ENCODE measurements around the gene GPD2.
A peak's percentile ranks its signal among the peaks of the same experiment; 100 is the strongest.

Gene GPD2

DNA sequence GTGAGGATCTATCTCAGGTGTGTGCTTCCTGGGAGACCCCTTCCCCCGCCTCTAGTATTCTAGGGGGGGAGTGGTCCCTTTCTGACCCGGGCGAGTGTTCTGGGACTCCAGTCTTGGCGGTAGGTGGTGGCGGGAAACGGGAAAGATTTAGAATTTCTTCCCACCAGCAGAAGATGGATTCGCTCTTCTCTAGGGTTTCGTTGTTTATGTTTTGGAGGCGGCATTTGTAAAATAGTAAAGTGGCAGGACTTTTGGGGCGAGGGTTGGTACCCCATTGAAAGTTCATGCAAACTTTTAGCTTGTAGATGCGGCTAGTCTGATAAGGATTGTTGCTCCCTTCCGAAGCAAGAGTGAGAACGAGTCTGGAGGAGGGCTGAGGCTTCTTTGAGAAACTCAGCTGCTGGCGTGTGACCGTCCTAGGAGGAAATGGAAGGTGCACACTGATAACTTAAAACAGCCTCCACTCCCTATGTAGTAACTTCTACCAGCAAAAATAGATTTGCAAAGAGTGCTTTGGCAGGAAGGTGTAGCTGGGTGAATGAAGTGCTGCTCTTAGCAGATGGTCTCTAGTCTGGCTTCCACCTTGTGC lies 412 bp downstream of the GPD2 start:
- peak; percentile 27 for DNase-seq

DNA sequence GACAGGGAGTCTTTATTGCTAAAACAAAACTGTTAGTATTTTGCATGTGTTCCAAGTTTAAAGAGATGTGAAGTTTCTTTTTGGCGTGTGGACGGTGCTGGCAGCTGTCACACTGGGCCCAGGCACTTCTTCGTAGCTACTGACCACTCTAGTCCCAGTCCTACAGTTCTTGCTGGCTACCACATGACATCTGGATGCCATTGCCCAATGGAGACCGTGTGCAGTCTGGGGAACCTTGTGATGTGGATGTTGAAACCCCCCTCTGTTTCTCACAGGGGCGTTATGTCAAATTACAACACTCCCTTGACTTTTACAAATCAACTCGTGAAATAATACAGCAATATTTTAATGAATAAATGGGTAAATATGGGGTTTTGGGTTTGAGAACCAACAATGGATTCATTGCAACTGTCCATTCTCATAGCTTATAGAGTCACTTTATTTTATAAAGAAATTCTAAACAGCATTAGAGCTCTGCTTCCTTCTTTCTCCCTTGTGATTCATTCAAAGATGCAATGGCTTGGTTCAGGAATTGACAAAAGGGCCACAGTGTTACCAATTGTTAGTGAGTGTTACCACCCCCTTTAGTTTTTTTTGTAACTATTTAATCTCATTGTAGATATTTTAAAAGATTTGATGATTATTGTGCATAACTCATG lies 1.2 kb downstream of the GPD2 start:
- DNase-seq, result no peak

DNA sequence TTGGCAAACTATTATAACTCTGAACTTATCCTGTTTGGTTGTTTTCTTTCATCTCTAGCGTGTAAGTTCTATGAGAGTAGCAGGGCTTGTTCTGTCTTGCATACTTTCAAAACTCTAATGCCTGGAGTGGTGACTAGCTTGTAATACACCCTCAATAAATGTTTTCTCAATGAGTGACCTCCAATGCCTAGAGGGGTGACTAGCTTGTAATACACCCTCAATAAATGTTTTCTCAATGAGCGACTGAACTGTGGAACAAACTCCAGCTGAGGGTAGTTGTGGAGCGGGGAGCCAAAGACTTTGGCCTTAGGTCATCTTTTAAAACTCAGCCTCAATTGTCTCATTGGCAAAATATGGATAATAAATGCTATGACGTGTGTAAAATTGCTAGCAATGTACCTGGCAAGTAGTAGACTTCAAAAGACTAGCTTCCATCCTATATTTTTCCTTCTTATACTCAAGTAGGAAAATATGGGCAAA lies 1.8 kb downstream of the GPD2 start:
- DNase-seq, result no peak

DNA sequence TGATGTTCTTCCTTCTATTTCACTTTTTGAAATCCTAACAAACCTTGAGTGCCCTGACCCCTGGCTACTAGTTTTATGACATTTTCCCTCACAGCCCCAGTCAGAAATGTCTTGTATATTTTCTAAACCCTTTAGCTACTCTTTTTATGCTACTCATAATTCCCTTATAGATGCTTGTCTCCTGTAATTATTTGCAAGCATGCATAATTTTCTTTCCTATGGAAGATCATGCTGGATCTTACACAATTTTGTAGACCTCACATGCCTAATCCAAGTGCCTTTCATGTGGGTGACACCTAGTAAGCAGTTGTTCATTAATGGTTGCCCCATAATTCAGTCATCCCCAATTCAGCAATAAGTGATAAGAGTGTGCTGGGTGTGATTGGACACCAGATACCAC lies 6.9 kb downstream of the GPD2 start:
- no peak for DNase-seq

DNA sequence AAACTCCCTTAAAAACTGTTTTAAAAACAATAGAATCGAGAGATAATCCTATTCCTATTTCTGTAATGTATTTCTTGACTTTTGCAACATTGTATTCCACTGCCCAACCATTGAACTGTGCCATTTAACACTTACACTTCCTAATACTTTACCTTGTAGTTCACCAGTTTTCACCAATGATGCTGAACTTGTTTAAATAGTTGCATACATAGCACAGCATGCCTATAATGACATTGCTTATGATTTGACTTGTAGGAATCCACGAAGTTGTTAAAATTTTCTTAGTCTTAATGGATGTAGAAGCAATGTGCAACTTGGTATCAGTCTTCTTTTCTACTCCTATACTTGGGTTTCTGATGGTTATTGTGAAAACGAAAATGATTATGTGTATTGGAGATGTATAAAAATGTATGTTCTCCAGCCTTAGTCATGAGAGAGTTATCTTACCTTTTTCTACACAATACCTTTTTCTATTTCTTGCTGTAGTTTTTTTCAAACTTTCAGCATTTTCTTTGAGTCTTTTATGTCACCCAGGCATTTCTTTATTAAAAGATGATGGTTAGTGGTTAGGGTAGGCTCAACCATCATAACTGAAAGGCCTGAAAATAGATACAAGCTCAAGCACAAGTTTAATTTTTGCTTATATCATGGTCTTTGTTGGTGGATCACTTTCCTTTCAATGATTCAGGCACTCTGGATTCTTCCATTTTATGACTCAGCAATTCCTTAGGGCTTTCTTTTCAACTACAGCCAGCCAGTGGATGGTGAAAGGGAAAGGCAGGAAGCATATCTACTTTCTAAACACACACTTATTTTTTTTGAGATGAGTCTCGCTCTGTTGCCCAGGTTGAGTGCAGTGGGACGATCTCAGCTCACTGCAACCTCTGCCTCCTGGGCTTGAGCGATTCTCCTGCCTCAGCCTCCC lies 9.4 kb downstream of the GPD2 start:
- DNase-seq, result no peak

DNA sequence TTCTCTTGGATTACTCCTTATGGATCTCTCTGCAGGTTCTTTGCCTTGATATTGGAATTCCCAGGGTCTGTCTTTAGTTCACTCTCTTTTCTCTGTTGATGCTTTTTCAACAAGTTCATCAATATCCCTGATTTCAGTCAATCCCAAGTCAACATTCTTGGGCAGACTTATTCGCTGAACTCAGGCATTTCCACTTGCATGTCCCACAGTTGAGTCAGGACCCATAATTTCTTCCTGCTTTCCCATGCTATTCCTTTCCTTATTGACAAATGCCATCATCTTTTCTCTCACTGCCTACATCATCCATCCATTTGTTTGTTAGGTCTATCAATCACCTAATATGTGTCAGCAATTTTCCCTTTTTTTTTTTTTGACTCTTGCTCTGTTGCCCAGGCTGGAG lies 11.6 kb downstream of the GPD2 start:
- DNase-seq, result no peak

DNA sequence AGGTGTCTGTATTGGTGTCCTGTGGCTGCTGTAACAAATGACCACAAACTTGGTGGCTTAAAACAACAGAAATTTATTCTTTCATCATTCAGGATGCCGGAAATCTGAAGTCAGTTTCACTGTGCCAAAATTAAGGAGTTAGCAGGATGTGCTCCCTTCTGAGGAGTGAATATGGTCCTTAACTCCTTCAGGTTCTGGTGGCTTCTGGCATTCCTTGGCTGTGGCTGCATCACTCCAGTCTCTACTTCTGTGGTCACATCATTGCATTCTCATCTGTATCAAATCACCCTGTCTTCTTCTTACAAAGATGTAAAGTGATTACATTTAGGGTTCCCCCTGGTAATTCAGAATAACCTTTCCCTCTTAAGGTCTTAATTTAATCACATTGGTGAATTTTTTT lies 12.6 kb downstream of the GPD2 start:
- DNase-seq, result no peak

DNA sequence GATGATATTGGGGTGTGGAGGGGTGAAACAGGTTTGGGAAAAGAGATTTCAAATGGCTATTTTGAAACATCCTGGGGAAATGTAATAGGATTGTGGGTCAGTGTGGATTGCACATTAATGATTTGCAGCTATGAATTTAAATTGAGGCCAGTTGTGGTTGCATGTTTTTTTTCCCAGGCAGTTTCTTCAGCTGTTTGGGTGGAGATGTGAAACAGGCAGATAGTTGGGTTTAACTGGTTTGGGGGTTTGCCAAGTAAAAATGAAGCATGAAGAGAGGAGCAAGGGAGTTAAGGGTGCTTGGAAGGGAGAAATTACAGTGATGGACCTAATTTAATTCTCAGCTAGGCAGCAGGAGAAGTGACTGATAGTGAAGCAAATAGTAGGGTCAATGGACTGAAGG lies 16.8 kb downstream of the GPD2 start:
- no peak for DNase-seq

DNA sequence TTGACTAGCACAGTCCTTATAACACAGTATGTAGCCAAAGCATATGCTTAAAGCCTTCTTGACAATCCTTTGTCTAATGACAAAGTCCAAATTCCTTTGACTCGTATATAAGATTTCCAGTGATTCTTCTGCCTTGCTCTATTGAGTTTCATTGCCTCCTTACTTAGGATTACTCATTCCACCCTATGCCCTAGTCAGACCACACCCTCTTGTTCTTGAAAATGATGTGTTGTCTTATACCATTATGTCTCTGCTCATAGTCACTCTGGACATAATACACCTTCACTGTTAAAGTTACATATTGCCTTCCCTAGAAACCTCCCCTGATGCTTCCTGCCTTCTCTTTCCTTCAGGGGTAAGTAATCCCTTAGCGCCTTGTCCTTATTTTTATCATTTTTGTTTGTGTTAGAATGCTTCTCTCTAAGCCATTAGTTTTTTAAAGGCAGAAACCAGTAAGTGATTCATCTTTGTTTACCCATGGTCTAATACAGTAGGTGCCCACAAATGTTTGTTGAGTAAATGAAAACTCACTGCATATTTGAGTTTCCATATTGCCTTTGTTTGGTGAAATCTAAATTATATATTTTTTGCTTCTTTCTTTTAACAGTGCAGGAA lies 19.3 kb downstream of the GPD2 start:
- DNase-seq, result no peak

DNA sequence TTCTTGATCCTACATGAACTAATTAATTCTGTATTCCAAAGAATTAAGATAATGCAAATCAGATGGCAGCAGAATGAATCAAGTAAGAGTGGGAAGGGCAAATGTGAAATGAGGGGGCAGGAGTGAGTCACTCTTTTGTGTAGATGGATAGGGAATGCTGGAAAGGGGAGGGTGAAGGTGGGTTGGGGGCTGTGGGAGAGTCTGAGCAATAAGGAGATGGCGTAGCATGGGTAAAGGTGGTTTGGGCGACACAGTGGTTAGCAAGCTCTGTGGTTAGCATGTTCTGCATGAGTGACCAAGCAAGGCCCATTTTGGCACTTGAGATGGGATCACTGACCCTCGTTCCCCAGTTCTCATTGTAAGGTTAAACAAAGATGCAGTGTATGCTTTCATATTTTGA lies 20.4 kb downstream of the GPD2 start:
- DNase-seq, result no peak

DNA sequence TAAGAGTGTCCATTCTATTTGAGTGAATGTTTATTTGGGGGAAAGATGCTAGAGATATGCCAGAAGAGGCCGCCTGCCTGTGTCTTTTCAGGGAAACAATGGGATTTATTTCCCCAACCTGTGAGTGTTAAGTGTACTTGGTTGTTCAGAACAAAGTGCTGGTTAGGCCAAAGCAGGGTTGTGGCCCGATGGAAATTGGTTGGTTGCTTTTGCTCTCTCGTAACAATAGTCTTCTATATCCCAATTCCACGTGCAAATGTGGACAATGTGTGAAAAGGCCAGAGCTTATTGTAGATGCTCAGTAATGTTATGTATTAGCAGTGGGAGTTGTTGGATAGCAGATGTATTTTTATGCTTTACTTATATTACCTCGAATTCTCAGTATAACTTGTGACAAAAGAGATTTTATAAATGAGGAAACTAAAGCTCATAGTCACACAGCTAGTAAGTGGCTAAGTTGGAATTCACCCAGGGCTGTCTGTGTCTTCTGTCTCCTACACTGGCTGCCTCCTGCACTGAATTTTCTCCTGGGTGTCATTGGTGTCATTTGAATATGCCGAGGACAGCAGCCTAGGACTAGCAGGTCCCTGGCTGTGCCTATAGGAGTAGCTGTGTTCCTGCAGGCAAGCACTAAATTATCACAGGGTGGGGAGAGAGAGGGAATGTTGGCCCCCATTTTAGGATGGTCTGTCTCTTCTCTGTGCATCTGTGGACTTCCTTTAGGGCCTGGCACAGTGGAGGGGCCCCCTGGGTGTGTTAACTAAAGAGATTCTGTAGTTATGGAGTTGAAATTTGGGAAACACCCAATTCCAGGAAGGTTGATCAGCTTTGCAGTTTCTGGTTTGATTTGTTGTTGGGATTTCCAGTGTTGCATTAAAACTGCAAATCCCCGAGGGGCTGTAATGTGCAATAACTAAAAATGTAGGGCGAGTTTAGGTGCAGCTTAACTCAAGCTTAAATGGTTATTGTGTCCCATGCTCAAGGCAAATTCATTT lies 21.6 kb downstream of the GPD2 start:
- no peak for DNase-seq

DNA sequence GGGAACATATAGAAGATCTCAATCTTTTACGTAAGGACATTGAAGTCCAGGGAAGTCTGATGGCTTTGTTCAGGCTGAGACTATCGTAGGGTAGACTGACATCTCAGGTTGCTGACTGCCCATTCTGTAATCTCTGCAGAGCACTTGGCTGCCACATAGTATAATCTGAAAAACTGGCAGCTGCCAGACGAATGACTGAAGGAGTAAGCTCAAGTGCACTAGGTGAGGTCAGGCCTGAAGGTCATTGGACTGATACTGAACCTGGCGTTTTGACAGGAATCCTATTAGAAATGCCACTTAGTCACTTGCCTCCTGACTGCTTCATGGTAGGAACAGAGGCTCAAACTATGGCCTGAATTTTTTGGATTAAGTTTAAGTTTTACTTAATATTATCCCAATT lies 23.5 kb downstream of the GPD2 start:
- DNase-seq, result no peak

DNA sequence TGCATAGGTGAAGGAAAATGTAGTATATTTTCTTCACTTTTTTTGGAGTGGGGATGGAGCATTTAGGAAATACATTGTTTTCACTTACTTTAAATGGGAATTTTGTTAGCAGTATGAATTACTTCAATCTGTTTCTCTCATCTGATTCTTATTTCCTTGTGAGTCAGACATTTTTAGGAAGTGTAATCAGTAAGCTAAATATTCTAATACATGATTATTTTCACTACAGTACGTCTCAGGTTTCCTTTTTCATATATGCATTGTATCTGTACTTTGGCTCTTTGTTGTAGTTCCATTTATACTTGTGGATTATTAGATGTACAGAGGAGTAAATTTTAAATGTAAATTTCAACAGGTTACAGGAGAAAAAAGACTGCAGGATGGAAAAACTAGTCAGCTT lies 27.9 kb downstream of the GPD2 start:
- DNase-seq, result no peak

DNA sequence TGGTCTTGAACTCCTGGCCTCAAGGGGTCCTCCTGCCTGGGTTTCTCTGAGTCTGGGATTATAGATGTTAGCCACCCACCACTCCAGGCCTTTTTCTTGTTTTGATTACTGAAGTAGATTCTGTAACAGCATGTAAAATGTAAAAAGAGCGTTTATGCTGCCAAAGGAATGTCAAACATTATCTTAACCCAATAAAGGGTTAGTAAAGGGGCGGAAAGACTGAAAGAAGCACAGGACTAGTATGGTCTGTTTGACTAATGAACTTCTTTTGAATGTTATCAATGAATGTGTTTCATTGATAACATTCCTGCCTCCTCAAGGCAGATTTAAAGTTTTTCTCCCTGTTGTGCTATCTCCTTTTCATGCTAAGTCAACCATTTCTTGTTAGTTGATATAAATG lies 29.4 kb downstream of the GPD2 start:
- no peak for DNase-seq

DNA sequence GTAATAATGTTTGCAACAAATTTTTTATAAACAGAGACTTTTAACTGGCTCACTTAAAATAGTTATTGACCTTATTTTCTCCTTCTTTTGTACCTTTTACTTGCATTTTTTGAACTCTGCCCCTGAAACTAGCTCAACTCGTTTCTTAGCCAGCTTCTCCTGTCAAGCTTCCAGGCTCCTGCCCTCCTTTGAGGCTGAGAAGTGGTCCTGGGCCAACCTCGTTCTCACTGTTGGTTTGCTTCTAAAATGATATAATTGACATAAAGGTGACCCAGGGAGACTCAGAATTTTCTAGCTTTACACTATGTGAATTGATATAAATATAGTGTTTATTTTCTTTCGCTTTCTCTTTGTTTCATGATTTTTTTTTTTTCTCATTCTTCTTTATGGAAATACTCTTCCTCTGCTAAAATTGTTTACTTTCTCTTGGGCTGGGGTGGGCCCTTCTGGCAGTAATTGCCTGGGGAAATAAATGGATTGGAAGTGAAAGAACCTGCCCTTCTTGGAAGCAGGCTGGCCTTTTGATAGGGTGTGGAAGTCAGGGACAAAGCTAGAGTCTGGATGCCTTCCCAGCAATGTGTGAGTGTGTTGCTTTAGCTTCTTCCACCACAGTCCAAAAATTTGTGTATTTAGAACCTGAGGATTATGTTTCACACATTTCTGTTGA lies 30.7 kb downstream of the GPD2 start:
- DNase-seq, result no peak

DNA sequence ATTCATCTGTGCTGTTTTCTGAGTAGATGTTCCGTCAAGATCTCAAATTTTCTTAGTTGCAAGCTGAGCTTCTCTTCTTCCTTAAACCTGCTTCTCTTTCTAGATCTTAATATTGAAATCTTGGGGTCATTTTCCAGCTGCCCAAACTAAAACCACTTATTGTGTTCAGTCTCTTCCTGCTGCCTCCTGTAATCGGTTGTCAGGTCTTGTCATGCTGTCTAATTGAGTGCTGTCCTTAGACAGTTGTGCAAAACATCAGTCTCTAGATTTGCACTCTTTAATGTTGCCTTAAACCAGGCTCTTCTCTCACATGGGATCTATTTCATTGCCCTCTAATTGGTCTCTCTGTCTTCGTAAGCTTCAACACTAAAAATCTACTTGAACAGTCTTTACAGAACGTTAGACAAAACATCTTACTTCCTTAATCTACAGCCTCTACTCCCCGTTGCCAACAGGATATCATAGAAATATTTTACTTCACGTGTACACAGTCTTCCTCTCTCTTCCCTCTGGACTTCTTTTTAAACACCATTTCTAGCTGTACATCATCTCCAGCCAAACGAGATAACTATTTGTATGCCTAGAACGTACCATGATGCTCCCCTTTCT lies 34.9 kb downstream of the GPD2 start:
- no peak for DNase-seq

DNA sequence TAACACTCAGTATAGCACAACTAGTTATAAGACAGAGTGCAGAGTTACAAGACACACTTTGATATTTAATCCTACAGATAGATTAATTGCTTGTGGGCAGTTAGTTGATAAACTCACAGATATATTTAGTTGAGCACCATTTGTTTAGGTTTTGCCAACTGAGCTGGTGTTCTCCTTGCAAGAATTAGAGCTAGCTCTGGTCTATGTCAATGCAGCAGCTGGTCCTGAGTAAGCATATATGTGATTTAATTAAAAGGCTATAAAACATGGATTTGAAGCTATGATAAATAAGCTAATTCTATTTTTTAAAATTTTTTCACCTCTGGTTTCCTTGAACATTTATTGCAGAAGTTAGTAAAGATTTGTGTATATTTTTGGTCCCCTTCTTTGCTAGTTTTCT lies 35.6 kb downstream of the GPD2 start:
- DNase-seq, result no peak

DNA sequence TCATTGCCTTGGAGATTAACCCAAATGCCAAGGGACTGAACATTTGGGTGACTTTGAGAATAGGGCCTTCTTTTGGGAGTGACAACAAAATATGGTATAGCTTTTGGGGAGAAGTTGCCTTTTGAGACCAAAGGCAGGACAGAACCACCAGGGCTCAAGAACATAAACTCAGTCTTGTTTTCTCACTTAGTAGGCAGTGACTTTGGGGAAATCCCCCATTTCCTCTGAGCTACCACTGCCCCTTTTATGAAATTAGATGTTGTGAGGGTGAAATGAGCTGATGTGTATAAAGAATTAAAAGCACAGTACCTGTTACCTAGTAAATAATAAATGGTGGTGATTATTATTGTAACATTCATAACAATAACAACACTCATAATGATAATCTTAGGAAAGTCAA lies 36.5 kb downstream of the GPD2 start:
- peak; percentile 43 for DNase-seq

DNA sequence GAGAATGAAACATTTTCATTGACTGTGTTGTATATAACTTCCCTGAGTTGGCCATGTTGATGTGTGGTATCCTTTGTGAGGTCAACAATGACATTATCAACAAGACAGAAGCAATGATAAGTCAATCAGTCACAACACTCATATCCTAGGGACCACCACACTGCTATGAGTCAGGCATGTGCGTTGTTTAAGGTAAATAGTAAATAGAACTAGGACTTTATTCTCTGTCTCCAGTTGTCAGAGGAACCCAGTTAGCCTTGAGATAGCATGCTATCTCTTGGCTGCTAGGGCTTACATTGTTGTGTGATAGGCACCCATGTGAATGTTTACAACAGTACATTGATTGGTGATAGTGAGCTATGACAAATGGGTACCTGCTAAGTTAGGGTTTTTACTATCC lies 37.3 kb downstream of the GPD2 start:
- no peak for DNase-seq

DNA sequence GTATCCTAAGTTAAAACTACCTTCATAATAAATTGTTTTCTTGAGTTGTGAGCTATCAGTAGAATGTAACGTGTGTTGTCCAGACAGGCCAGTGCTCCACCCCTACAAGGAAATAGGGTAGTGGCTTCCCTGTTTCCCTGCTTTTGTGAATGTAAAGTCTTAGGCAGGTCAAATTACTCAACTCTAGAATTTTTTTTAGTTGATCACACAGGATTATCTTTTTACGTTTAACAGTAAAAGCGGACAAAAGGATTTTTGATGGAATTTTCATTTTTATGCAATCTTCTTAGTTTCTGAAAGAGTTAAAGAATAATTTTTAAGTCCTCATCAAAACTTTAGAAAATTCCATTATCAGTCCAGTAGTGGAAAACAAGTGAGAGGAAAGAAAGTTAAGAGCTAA lies 38.2 kb downstream of the GPD2 start:
- no peak for DNase-seq
